ENCODE data around the gene RAPGEF3. TPM values are rescaled to one million over a fixed set of nuclear protein-coding genes. Genes with fewer than 3 reads are reported as not detected.

The RAPGEF3 gene
- total and polyA plus RNA-seq, 4 donors = 1.3 to 4.3 (median 1.4) TPM

GRCh38 chr12:47789141-47789540 lies 30.5 kb upstream of the RAPGEF3 start:
- WGBS = 94% methylated on average over 5 of the region's 5 CpGs
- DNase-seq (ENCODE audit: low spot score) = no peak
- Histone ChIP-seq H3K27me3 (ENCODE audit: control insufficient read depth in 4 of 4, insufficient read depth in 4 of 4, low read length in 3 of 4) (no peaks in the 10 kb centered on the region), H3K36me3 (ENCODE audit: control insufficient read depth in 4 of 4, insufficient read depth in 3 of 4, low read depth in 1 of 4, low read length in 3 of 4) (peaks cover 4 to 37% (median 4%) of the 10 kb centered on the region in 4 donors), H3K4me3 (ENCODE audit: low read depth in 1 of 3, low read length in 3 of 3) (no peak overlapping the region), H3K9me3 (ENCODE audit: control insufficient read depth in 4 of 4, low read length in 3 of 4) (no peaks in the 10 kb centered on the region), H3K9ac (ENCODE audit: low read depth in 1 of 2, low read length in 2 of 2) (no peak overlapping the region), H3K27ac (ENCODE audit: low read depth in 1 of 2, low read length in 2 of 2) (no peak overlapping the region), H3K4me1 (ENCODE audit: control insufficient read depth in 4 of 4, insufficient read depth in 4 of 4, low read length in 3 of 4) (no peaks in the 10 kb centered on the region)
- TF ChIP-seq RAD21 (IDR thresholded peaks at IDR 0.05) (no peak), HNF4A (conservative IDR thresholded peaks at IDR 0.05) (no peak), ZBTB33 (IDR thresholded peaks at IDR 0.05) (no peak)

- DNase-seq (ENCODE audit: low spot score) = no peak
- Histone ChIP-seq H3K4me1 (ENCODE audit: control insufficient read depth in 4 of 4, insufficient read depth in 4 of 4, low read length in 3 of 4) (no peaks in the 10 kb centered on the region), H3K27me3 (ENCODE audit: control insufficient read depth in 4 of 4, insufficient read depth in 4 of 4, low read length in 3 of 4) (no peaks in the 10 kb centered on the region), H3K36me3 (ENCODE audit: control insufficient read depth in 4 of 4, insufficient read depth in 3 of 4, low read depth in 1 of 4, low read length in 3 of 4) (peaks cover 4 to 42% (median 4%) of the 10 kb centered on the region in 4 donors), H3K9ac (ENCODE audit: low read depth in 1 of 2, low read length in 2 of 2) (no peak overlapping the region), H3K4me3 (ENCODE audit: low read depth in 1 of 3, low read length in 3 of 3) (no peak overlapping the region), H3K9me3 (ENCODE audit: control insufficient read depth in 4 of 4, low read length in 3 of 4) (no peaks in the 10 kb centered on the region), H3K27ac (ENCODE audit: low read depth in 1 of 2, low read length in 2 of 2) (no peak overlapping the region)
- TF ChIP-seq NR2F2 (IDR thresholded peaks at IDR 0.05) (no peak), ATF3 (IDR thresholded peaks at IDR 0.05) (no peak), GABPA (IDR thresholded peaks at IDR 0.05 in 1 of 2, conservative IDR thresholded peaks at IDR 0.05 in 1 of 2) (no peak), RXRA (IDR thresholded peaks at IDR 0.05) (no peak), RAD21 (IDR thresholded peaks at IDR 0.05) (no peak), EGR1 (IDR thresholded peaks at IDR 0.05; ENCODE audit: low read depth in 2 of 2) (no peak), JUND (IDR thresholded peaks at IDR 0.05) (no peak), FOXA1 (IDR thresholded peaks at IDR 0.05) (no peak), YY1 (IDR thresholded peaks at IDR 0.05) (no peak), MAX (IDR thresholded peaks at IDR 0.05) (no peak), TAF1 (conservative IDR thresholded peaks at IDR 0.05) (no peak), REST (IDR thresholded peaks at IDR 0.05) (no peak)
- WGBS = 83% methylated on average over 14 of the region's 14 CpGs
Measured at GRCh38 chr12:47787596-47788319, 29.1 kb upstream of the RAPGEF3 start.
